H1 (cell line): Measurements from ENCODE around the gene TMEM266. TPM values are rescaled to one million over a fixed set of nuclear protein-coding genes. Genes with fewer than 3 reads are reported as not detected.

ENCODE experiments used
- ATF3 ChIP-seq: IDR thresholded peaks from 2 replicates; pipeline ENCODE4 v1.6.1; 2011; ENCODE audit warnings: low read depth, mild to moderate bottlenecking, low read length; ENCODE audit not compliant: insufficient read depth
- GABPA ChIP-seq: IDR thresholded peaks from 2 replicates; pipeline ENCODE4 v1.6.1; 2011; ENCODE audit warnings: mild to moderate bottlenecking, low read length, moderate library complexity, borderline replicate concordance; ENCODE audit not compliant: insufficient read depth
- SAP30 ChIP-seq: fragments of 300-600 bp; sonication (generic); IDR thresholded peaks from 2 replicates; pipeline ENCODE4 v1.7.1; 2012; ENCODE audit warnings: low read length, moderate library complexity, mild to moderate bottlenecking, inconsistent platforms; ENCODE audit not compliant: insufficient read depth, insufficient replicate concordance
- polyA plus RNA-seq, 7 experiments: library from polyadenylated mRNA; depleted of rRNA in 3 of 7; stranded (reverse) in 5 of 7; unstranded in 2 of 7; fragments of >200 nt in 5 of 7; fragments of 200-250 nt in 2 of 7; gene quantifications; 1 replicate in 5 of 7; 2 replicates in 1 of 7; 4 replicates in 1 of 7; pipeline versions ENCODE4 v1.2.1 to v1.2.3, GENCODE V29; 2011 to 2013; ENCODE audit warnings: missing spikeins in 2 of 7, mixed read lengths in 2 of 7
- total RNA-seq: library from RNA; stranded (reverse); fragmentation: NEBNext Ultra II Directional; extraction: Animal tissue kit (Norgen Biotek cat#: 25700); gene quantifications from 2 replicates; pipeline ENCODE4 v1.2.1, GENCODE V29; 2021

Gene TMEM266
- total and polyA plus RNA-seq, 2 of the 8 experiments (the other 6 are each of a cell fraction or from before 2014, with no cell fraction given): 2.6 TPM

- TF ChIP-seq SAP30 (no peak), GABPA (no peak), ATF3 (no peak)
Observed at GRCh38 chr15:76180321-76180720, 120.5 kb downstream of the TMEM266 start (continued).
